ENCODE measurements around the gene AP1S1. TPM values are rescaled to one million over a fixed set of nuclear protein-coding genes. Genes with fewer than 3 reads are reported as not detected.

The AP1S1 gene
- total RNA-seq, 4 donors from 2014 or later, result 5.5 to 24.4 (median 15.6) TPM

- ATAC-seq, result no peak
- in situ Hi-C loops (cut with MboI; ENCODE audit: low sequenced_read_pairs in 4 of 4), result no loop called here
- Histone ChIP-seq H3K4me1 (peaks cover 11 to 14% of the 10 kb centered on the region in 2 donors), H3K27ac (peak overlapping the region in 1 of 4 donors; percentile 23), H3K27me3 (no peaks in the 10 kb centered on the region), H3K4me3 (no peak overlapping the region), H3K9me3 (no peaks in the 10 kb centered on the region), H3K36me3 (no peaks in the 10 kb centered on the region)
- DNase-seq, result no peak
- no peak for TF ChIP-seq POLR2A (IDR thresholded peaks at IDR 0.05)
- intact Hi-C loops (cut with DNase I; ENCODE audit: low total_unique reads), result no loop called here
These were observed 40.4 kb upstream of the AP1S1 start for GRCh38 chr7:101113836-101114235.

GRCh38 chr7:101114492-101114891 is 39.8 kb upstream of the AP1S1 start:
- Histone ChIP-seq H3K27ac (peak overlapping the region in 2 of 4 donors; percentile 23 to 27), H3K36me3 (no peaks in the 10 kb centered on the region), H3K27me3 (no peaks in the 10 kb centered on the region), H3K4me3 (no peak overlapping the region), H3K4me1 (peaks cover 9 to 11% of the 10 kb centered on the region in 2 donors), H3K9me3 (no peaks in the 10 kb centered on the region)
- ATAC-seq, result no peak
- intact Hi-C loops (cut with DNase I; ENCODE audit: low total_unique reads), result no loop called here
- DNase-seq, result no peak
- TF ChIP-seq POLR2A (IDR thresholded peaks at IDR 0.05) (no peak), CTCF (IDR thresholded peaks at IDR 0.05 in 4 of 5, conservative IDR thresholded peaks at IDR 0.05 in 1 of 5) (no peak)
- in situ Hi-C loops (cut with MboI; ENCODE audit: low sequenced_read_pairs in 4 of 4), result no loop called here

DNA sequence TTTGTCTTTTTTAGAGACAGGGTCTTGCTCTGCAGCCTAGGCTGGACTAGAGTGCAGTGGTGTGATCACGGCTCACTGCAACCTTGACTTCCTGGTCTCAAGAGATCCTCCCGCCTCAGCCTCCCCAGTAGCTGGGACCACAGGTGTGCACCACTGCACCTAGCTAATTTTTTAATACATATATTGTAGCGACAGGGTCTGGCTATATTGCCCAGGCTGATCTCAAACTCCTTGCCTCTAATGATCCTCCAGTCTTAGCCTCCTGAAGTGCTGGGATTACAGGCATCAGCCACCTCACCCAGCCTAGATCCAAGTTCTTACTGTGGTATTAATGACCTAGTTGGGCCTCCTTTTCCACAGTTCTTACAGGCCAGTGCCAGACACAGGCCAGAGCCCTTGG is 39.1 kb upstream of the AP1S1 start:
- Histone ChIP-seq H3K4me3 (no peak overlapping the region), H3K9me3 (no peaks in the 10 kb centered on the region), H3K36me3 (no peaks in the 10 kb centered on the region), H3K27ac (no peak overlapping the region), H3K4me1 (peaks cover 9 to 11% of the 10 kb centered on the region in 2 donors), H3K27me3 (peaks cover 0 to 4% (median 0%) of the 10 kb centered on the region in 3 donors)
- DNase-seq (no peak), ATAC-seq (no peak)
- TF ChIP-seq POLR2A (IDR thresholded peaks at IDR 0.05), result no peak
- no peak for TF ChIP-seq CTCF (IDR thresholded peaks at IDR 0.05 in 4 of 5, conservative IDR thresholded peaks at IDR 0.05 in 1 of 5)
- in situ Hi-C loops (cut with MboI; ENCODE audit: low sequenced_read_pairs in 4 of 4), result no loop called here
- intact Hi-C loops (cut with DNase I; ENCODE audit: low total_unique reads), result no loop called here

GRCh38 chr7:101116898-101117297 is 37.4 kb upstream of the AP1S1 start:
- ATAC-seq (no peak), DNase-seq (no peak)
- no peak overlapping the region for H3K27ac ChIP-seq
- H3K27me3 ChIP-seq, result peaks cover 0 to 4% (median 0%) of the 10 kb centered on the region in 3 donors
- intact Hi-C loops (cut with DNase I; ENCODE audit: low total_unique reads) (no loop called here), in situ Hi-C loops (cut with MboI; ENCODE audit: low sequenced_read_pairs in 4 of 4) (no loop called here)
- H3K9me3 ChIP-seq, result no peaks in the 10 kb centered on the region
- TF ChIP-seq POLR2A (IDR thresholded peaks at IDR 0.05) (no peak), CTCF (IDR thresholded peaks at IDR 0.05 in 4 of 5, conservative IDR thresholded peaks at IDR 0.05 in 1 of 5) (no peak)
- H3K4me3 ChIP-seq, result no peak overlapping the region
- peaks cover 5% of the 10 kb centered on the region in 2 donors for H3K4me1 ChIP-seq
- no peaks in the 10 kb centered on the region for H3K36me3 ChIP-seq

- no peaks in the 10 kb centered on the region for H3K9me3 ChIP-seq
- peaks cover 4 to 8% of the 10 kb centered on the region in 2 donors for H3K4me1 ChIP-seq
- H3K36me3 ChIP-seq, result no peaks in the 10 kb centered on the region
- in situ Hi-C loops (cut with MboI; ENCODE audit: low sequenced_read_pairs in 4 of 4) (no loop called here), intact Hi-C loops (cut with DNase I; ENCODE audit: low total_unique reads) (no loop called here)
- no peak for TF ChIP-seq POLR2A (IDR thresholded peaks at IDR 0.05)
- no peak for TF ChIP-seq CTCF (IDR thresholded peaks at IDR 0.05 in 4 of 5, conservative IDR thresholded peaks at IDR 0.05 in 1 of 5)
- no peak overlapping the region for H3K27ac ChIP-seq
- peaks cover 0 to 6% (median 6%) of the 10 kb centered on the region in 3 donors for H3K27me3 ChIP-seq
- no peak overlapping the region for H3K4me3 ChIP-seq
- ATAC-seq (no peak), DNase-seq (no peak)
These were observed 35.4 kb upstream of the AP1S1 start for GRCh38 chr7:101118856-101119255.

Measured in gastrocnemius medialis (tissue), 4 donors.